NCI-H510A (cell line): ENCODE data around the gene USP37.

Experiments used
- DNase-seq: peaks from one replicate; lab custom pipeline; 2025; lab: John Stamatoyannopoulos, UW

Gene USP37

GRCh38 chr2:218430721-218431120 is 137.4 kb downstream of the USP37 start:
- DNase-seq: no peak

- DNase-seq: no peak
Measured at GRCh38 chr2:218429911-218430692, 138.0 kb downstream of the USP37 start.

- DNase-seq: no peak
Measured at GRCh38 chr2:218428846-218429558, 139.1 kb downstream of the USP37 start.

GRCh38 chr2:218427741-218428140 is 140.4 kb downstream of the USP37 start:
- no peak for DNase-seq

- no peak for DNase-seq
Measured at GRCh38 chr2:218425531-218425930, 142.6 kb downstream of the USP37 start.

- DNase-seq: no peak
Measured at GRCh38 chr2:218423584-218423983, 144.6 kb downstream of the USP37 start.

GRCh38 chr2:218422403-218423086 is 145.6 kb downstream of the USP37 start:
- DNase-seq: no peak

GRCh38 chr2:218421027-218421426 is 147.1 kb downstream of the USP37 start:
- no peak for DNase-seq

- no peak for DNase-seq
Measured at GRCh38 chr2:218419630-218420216, 148.4 kb downstream of the USP37 start.

- peak; percentile 83 for DNase-seq
Measured at GRCh38 chr2:218418717-218419458, 149.3 kb downstream of the USP37 start, which contains the start of gene VIL1. Gene VIL1, plus strand, starts transcription at chr2:218419123. Its CDS starts 4,656 bp downstream, at chr2:218423779.

- no peak for DNase-seq
Measured at GRCh38 chr2:218418321-218418716, 149.8 kb downstream of the USP37 start.

- DNase-seq: no peak
Measured at GRCh38 chr2:218407717-218408116, 160.4 kb downstream of the USP37 start.

- no peak for DNase-seq
Measured at GRCh38 chr2:218406949-218407618, 161.1 kb downstream of the USP37 start.

GRCh38 chr2:218406209-218406948 is 161.8 kb downstream of the USP37 start:
- peak; percentile 93 for DNase-seq

- no peak for DNase-seq
Measured at GRCh38 chr2:218405746-218406208, 162.4 kb downstream of the USP37 start.

GRCh38 chr2:218405086-218405745 is 162.9 kb downstream of the USP37 start:
- no peak for DNase-seq

GRCh38 chr2:218404351-218405085 is 163.6 kb downstream of the USP37 start:
- no peak for DNase-seq

- DNase-seq: no peak
Measured at GRCh38 chr2:218403810-218404209, 164.3 kb downstream of the USP37 start.

- no peak for DNase-seq
Measured at GRCh38 chr2:218402911-218403411, 165.2 kb downstream of the USP37 start.
